ENCODE results near the gene ERO1A.

The ERO1A gene

GRCh38 chr14:52694761-52695480, 437 bp downstream of the ERO1A start:
- DNase-seq (ENCODE audit: insufficient read length, low spot score) (no peak), FAIRE-seq (no peak)
- TF ChIP-seq CTCF (IDR thresholded peaks at IDR 0.05; ENCODE audit: insufficient read depth, missing control alignments) = no peak

GRCh38 chr14:52693532-52693931, 1.8 kb downstream of the ERO1A start:
- no peak for TF ChIP-seq CTCF (IDR thresholded peaks at IDR 0.05; ENCODE audit: insufficient read depth, missing control alignments)
- FAIRE-seq = no peak
- DNase-seq (ENCODE audit: insufficient read length, low spot score) = no peak

GRCh38 chr14:52693036-52693435, 2.3 kb downstream of the ERO1A start:
- TF ChIP-seq CTCF (IDR thresholded peaks at IDR 0.05; ENCODE audit: insufficient read depth, missing control alignments) = no peak
- FAIRE-seq = no peak

GRCh38 chr14:52692248-52692962, 3.0 kb downstream of the ERO1A start:
- DNase-seq (ENCODE audit: insufficient read length, low spot score) = no peak
- no peak for TF ChIP-seq CTCF (IDR thresholded peaks at IDR 0.05; ENCODE audit: insufficient read depth, missing control alignments)
- FAIRE-seq = no peak

More at GRCh38 chr14:52693036-52693435, 2.3 kb downstream of the ERO1A start:
- DNase-seq (ENCODE audit: insufficient read length, low spot score) = no peak

GRCh38 chr14:52690983-52691760, 4.2 kb downstream of the ERO1A start:
- TF ChIP-seq CTCF (IDR thresholded peaks at IDR 0.05; ENCODE audit: insufficient read depth, missing control alignments) = no peak
- FAIRE-seq (no peak), DNase-seq (ENCODE audit: insufficient read length, low spot score) (no peak)

GRCh38 chr14:52686176-52686575, 9.2 kb downstream of the ERO1A start:
- TF ChIP-seq CTCF (IDR thresholded peaks at IDR 0.05; ENCODE audit: insufficient read depth, missing control alignments) = no peak
- no peak for DNase-seq (ENCODE audit: insufficient read length, low spot score)
- FAIRE-seq = no peak
